H1 (cell line): Measurements from ENCODE around the gene CXXC4. TPM values are rescaled to one million over a fixed set of nuclear protein-coding genes. Genes with fewer than 3 reads are reported as not detected.

ENCODE experiments used
- CTCF ChIA-PET: fragments of 300-600 bp; sonication (Branson Sonifier 250); formaldehyde crosslinking; loops from one replicate; lab custom pipeline; 2021; ENCODE audit not compliant: partially characterized antibody; lab: Charles Lee
- POLR2A ChIA-PET: fragments of 300-600 bp; sonication (Branson Sonifier 250); formaldehyde crosslinking; loops from one replicate; lab custom pipeline; 2021; ENCODE audit warnings: inconsistent platforms; ENCODE audit not compliant: partially characterized antibody; lab: Charles Lee
- DNase-seq, 2 experiments: peaks; one replicate each; pipeline versions ENCODE4 v3.0.0 to v3.0.0-alpha.2; 2010 to 2022; ENCODE audit warnings: low spot score in 2 of 2, low read depth in 1 of 2, mixed read lengths in 1 of 2
- FAIRE-seq: peaks from 2 replicates; lab custom pipeline; 2011; peaks lifted over from hg19 to GRCh38; lab: Jason Lieb, UNC
- H2AFZ ChIP-seq: 2 replicates; pipeline ENCODE4 v1.8.1; 2012; ENCODE audit warnings: low read length, inconsistent platforms
- H2AK5ac ChIP-seq: 2 replicates; pipeline ENCODE4 v1.6.1; 2013; ENCODE audit warnings: low read depth, low read length
- H2BK120ac ChIP-seq: replicated peaks from 2 replicates; pipeline ENCODE3; 2013; ENCODE audit warnings: low read depth, low read length, inconsistent platforms
- H2BK12ac ChIP-seq: 2 replicates; pipeline ENCODE4 v1.6.1; 2013; ENCODE audit warnings: low read depth, low read length
- H2BK15ac ChIP-seq: 2 replicates; pipeline ENCODE4 v1.6.1; 2013; ENCODE audit warnings: low read length
- H2BK20ac ChIP-seq: 2 replicates; pipeline ENCODE4 v1.6.1; 2013; ENCODE audit warnings: low read length
- H2BK5ac ChIP-seq: 2 replicates; pipeline ENCODE4 v1.6.1; 2013; ENCODE audit warnings: low read depth, low read length
- H3K14ac ChIP-seq: 2 replicates; pipeline ENCODE4 v1.6.1; 2013; ENCODE audit warnings: inconsistent platforms; ENCODE audit not compliant: insufficient read length
- H3K18ac ChIP-seq: 2 replicates; pipeline ENCODE4 v1.6.1; 2013; ENCODE audit warnings: low read length; ENCODE audit errors: extremely low read depth
- H3K23ac ChIP-seq: 2 replicates; pipeline ENCODE4 v1.6.1; 2013; ENCODE audit warnings: inconsistent platforms; ENCODE audit not compliant: insufficient read length
- H3K23me2 ChIP-seq: 2 replicates; pipeline ENCODE4 v1.6.1; 2013; ENCODE audit warnings: low read depth, low read length
- H3K27ac ChIP-seq: 2 replicates; pipeline ENCODE4 v1.6.1; 2011; ENCODE audit warnings: low read depth, low read length, inconsistent platforms
- H3K27me3 ChIP-seq, 4 experiments: replicated peaks in 1 of 4; 1 replicate in 1 of 4; 2 replicates in 3 of 4; pipeline versions ENCODE4 v1.6.1 to v1.8.1; 2011 to 2013; ENCODE audit warnings: low read length in 3 of 4, mild to moderate bottlenecking in 3 of 4, inconsistent platforms in 2 of 4, mixed read lengths in 2 of 4, moderate library complexity in 1 of 4; ENCODE audit not compliant: control insufficient read depth in 3 of 4, insufficient read depth in 3 of 4; ENCODE audit errors: extremely low read depth in 1 of 4
- H3K36me3 ChIP-seq, 4 experiments: 2 replicates each; pipeline versions ENCODE4 v1.6.1 to v1.8.1; 2011 to 2013; ENCODE audit warnings: mild to moderate bottlenecking in 4 of 4, low read length in 3 of 4, moderate library complexity in 2 of 4, control low read depth in 1 of 4, inconsistent platforms in 1 of 4; ENCODE audit not compliant: insufficient read depth in 4 of 4, control insufficient read depth in 2 of 4
- H3K4ac ChIP-seq: replicated peaks from 2 replicates; pipeline ENCODE3; 2013; ENCODE audit warnings: low read length, low read depth, mixed read lengths, inconsistent platforms; ENCODE audit not compliant: insufficient read length
- H3K4me1 ChIP-seq, 4 experiments: replicated peaks in 1 of 4; 1 replicate in 1 of 4; 2 replicates in 3 of 4; pipeline versions ENCODE4 v1.6.1 to v1.8.1; 2011 to 2013; ENCODE audit warnings: low read length in 3 of 4, inconsistent platforms in 2 of 4, mixed read lengths in 1 of 4; ENCODE audit not compliant: insufficient read depth in 4 of 4, control insufficient read depth in 3 of 4
- H3K4me2 ChIP-seq, 2 experiments: 2 replicates each; pipeline versions ENCODE4 v1.6.1 to v1.8.1; 2011 to 2013; ENCODE audit warnings: low read depth in 2 of 2, low read length in 2 of 2, control low read depth in 1 of 2, inconsistent platforms in 1 of 2, mild to moderate bottlenecking in 1 of 2; ENCODE audit not compliant: insufficient read depth in 1 of 2
- H3K4me3 ChIP-seq, 4 experiments: fragments of 200-600, 300-600 bp in 1 of 4; sonication (generic), shearing (Covaris generic), sonication (Bioruptor Twin) in 1 of 4; 2 replicates each; pipeline versions ENCODE4 v1.5.1 to v1.8.1; 2011 to 2016; ENCODE audit warnings: low read length in 4 of 4, low read depth in 3 of 4, control low read depth in 2 of 4, inconsistent platforms in 2 of 4, mild to moderate bottlenecking in 2 of 4, mixed read lengths in 1 of 4, moderate library complexity in 1 of 4; ENCODE audit not compliant: insufficient read depth in 2 of 4; ENCODE audit errors: extremely low read depth in 1 of 4
- H3K56ac ChIP-seq: replicated peaks from 2 replicates; pipeline ENCODE3; 2013; ENCODE audit warnings: low read depth, mild to moderate bottlenecking, mixed read lengths, low read length, inconsistent platforms; ENCODE audit not compliant: insufficient read length
- H3K79me1 ChIP-seq: 2 replicates; pipeline ENCODE4 v1.6.1; 2013; ENCODE audit warnings: low read depth, low read length, control low read depth
- H3K79me2 ChIP-seq, 2 experiments: 2 replicates each; pipeline versions ENCODE4 v1.6.1 to v1.8.1; 2012 to 2013; ENCODE audit warnings: low read length in 2 of 2, mild to moderate bottlenecking in 2 of 2, inconsistent platforms in 1 of 2; ENCODE audit not compliant: insufficient read depth in 2 of 2, control insufficient read depth in 1 of 2
- H3K9ac ChIP-seq, 4 experiments: replicated peaks in 1 of 4; 1 replicate in 1 of 4; 2 replicates in 3 of 4; pipeline versions ENCODE4 v1.6.1 to v1.8.1; 2011 to 2013; ENCODE audit warnings: low read depth in 3 of 4, low read length in 3 of 4, control low read depth in 2 of 4, mild to moderate bottlenecking in 2 of 4, moderate library complexity in 2 of 4, inconsistent platforms in 1 of 4; ENCODE audit errors: extremely low read depth in 1 of 4
- H3K9me3 ChIP-seq, 2 experiments: 2 replicates each; pipeline versions ENCODE4 v1.6.1 to v1.8.1; 2012 to 2013; ENCODE audit warnings: mild to moderate bottlenecking in 2 of 2, moderate library complexity in 2 of 2, control low read depth in 1 of 2, inconsistent platforms in 1 of 2, low read depth in 1 of 2, low read length in 1 of 2, mixed read lengths in 1 of 2; ENCODE audit not compliant: insufficient read depth in 2 of 2
- H4K20me1 ChIP-seq, 2 experiments: replicated peaks in 1 of 2; 2 replicates each; pipeline versions ENCODE3 to v1.8.1; 2011 to 2013; ENCODE audit warnings: inconsistent platforms in 2 of 2, low read length in 2 of 2, mild to moderate bottlenecking in 1 of 2; ENCODE audit not compliant: insufficient read depth in 2 of 2, control insufficient read depth in 1 of 2
- H4K5ac ChIP-seq: 2 replicates; pipeline ENCODE4 v1.6.1; 2013; ENCODE audit warnings: low read length, low read depth, mixed read lengths, inconsistent platforms; ENCODE audit not compliant: insufficient read length
- H4K8ac ChIP-seq: 2 replicates; pipeline ENCODE4 v1.8.0; 2013; ENCODE audit warnings: mild to moderate bottlenecking, moderate library complexity, low read length, inconsistent platforms; ENCODE audit not compliant: insufficient read depth; ENCODE audit errors: extremely low read depth
- H4K91ac ChIP-seq: replicated peaks from 2 replicates; pipeline ENCODE3; 2013; ENCODE audit warnings: low read length, mixed read lengths, inconsistent platforms; ENCODE audit not compliant: insufficient read length
- EP300 ChIP-seq, 2 experiments: IDR thresholded peaks; 1 replicate in 1 of 2; 2 replicates in 1 of 2; pipeline ENCODE4 v1.6.1; 2011 to 2012; ENCODE audit warnings: low read depth in 2 of 2, low read length in 2 of 2, mild to moderate bottlenecking in 2 of 2, borderline replicate concordance in 1 of 2, inconsistent platforms in 1 of 2, moderate library complexity in 1 of 2
- KDM5A ChIP-seq: fragments of 200-600 bp; IDR thresholded peaks from 2 replicates; pipeline ENCODE4 v1.7.1; 2012; ENCODE audit warnings: mild to moderate bottlenecking, low read length, inconsistent platforms, mixed read lengths
- MAFK ChIP-seq: IDR thresholded peaks from 2 replicates; pipeline ENCODE4 v1.6.1; 2012; ENCODE audit warnings: low read depth, mild to moderate bottlenecking, improper control_type of control experiment, low read length
- POLR2A ChIP-seq, 2 experiments: IDR thresholded peaks; 1 replicate in 1 of 2; 2 replicates in 1 of 2; pipeline ENCODE4 v1.6.1; 2011; ENCODE audit warnings: low read depth in 2 of 2, low read length in 2 of 2, mild to moderate bottlenecking in 2 of 2; ENCODE audit errors: control extremely low read depth in 1 of 2
- POLR2AphosphoS5 ChIP-seq: IDR thresholded peaks from 2 replicates; pipeline ENCODE4 v1.6.1; 2011; ENCODE audit warnings: low read depth, low read length
- RNF2 ChIP-seq: fragments of 200-900, 300-1000 bp; sonication (generic); IDR thresholded peaks from 2 replicates; pipeline ENCODE4 v1.7.1; 2016; ENCODE audit warnings: borderline replicate concordance, low read depth, mild to moderate bottlenecking, antibody characterized with exemption, low read length; ENCODE audit not compliant: poor library complexity, severe bottlenecking; ENCODE audit errors: missing control alignments
- SIN3A ChIP-seq, 2 experiments: IDR thresholded peaks in 1 of 2; conservative IDR thresholded peaks in 1 of 2; 2 replicates each; pipeline ENCODE4 v1.6.1; 2011 to 2012; ENCODE audit warnings: low read length in 2 of 2, improper control_type of control experiment in 1 of 2, low read depth in 1 of 2, mild to moderate bottlenecking in 1 of 2
- SRF ChIP-seq: IDR thresholded peaks from 2 replicates; pipeline ENCODE4 v1.6.1; 2011; ENCODE audit warnings: mild to moderate bottlenecking, low read depth, low read length, moderate library complexity
- TBP ChIP-seq: IDR thresholded peaks from 2 replicates; pipeline ENCODE4 v1.6.1; 2011; ENCODE audit warnings: low read depth, low read length, improper control_type of control experiment
- WGBS, 2 experiments: shearing (Covaris generic) in 1 of 2; methylation state at CpG; one replicate each; pipeline versions ENCODE4 v1.1.6 to v1.1.7; 2013 to 2015; ENCODE audit warnings: low lambda C conversion rate in 2 of 2, mixed read lengths in 2 of 2, inconsistent platforms in 1 of 2, low coverage in 1 of 2, missing lambda C conversion rate in 1 of 2; ENCODE audit not compliant: insufficient replicate concordance in 2 of 2, insufficient coverage in 1 of 2, insufficient read length in 1 of 2; ENCODE audit errors: extremely low coverage in 1 of 2, missing lambda C conversion rate in 1 of 2; 5-methylcytosine and 5-hydroxymethylcytosine counted together
- polyA plus RNA-seq, 7 experiments: library from polyadenylated mRNA; depleted of rRNA in 3 of 7; stranded (reverse) in 5 of 7; unstranded in 2 of 7; fragments of >200 nt in 5 of 7; fragments of 200-250 nt in 2 of 7; gene quantifications; 1 replicate in 5 of 7; 2 replicates in 1 of 7; 4 replicates in 1 of 7; pipeline versions ENCODE4 v1.2.1 to v1.2.3, GENCODE V29; 2011 to 2013; ENCODE audit warnings: missing spikeins in 2 of 7, mixed read lengths in 2 of 7
- total RNA-seq: library from RNA; stranded (reverse); fragmentation: NEBNext Ultra II Directional; extraction: Animal tissue kit (Norgen Biotek cat#: 25700); gene quantifications from 2 replicates; pipeline ENCODE4 v1.2.1, GENCODE V29; 2021
- TF ChIP-seq, protein P1 (sequence below): IDR thresholded peaks from 2 replicates; pipeline ENCODE4 v1.6.1; 2012; ENCODE audit warnings: low read length, inconsistent platforms

Gene CXXC4
- total and polyA plus RNA-seq, 2 of the 8 experiments (the other 6 are each of a cell fraction or from before 2014, with no cell fraction given) = 1.3 to 1.8 TPM

DNA sequence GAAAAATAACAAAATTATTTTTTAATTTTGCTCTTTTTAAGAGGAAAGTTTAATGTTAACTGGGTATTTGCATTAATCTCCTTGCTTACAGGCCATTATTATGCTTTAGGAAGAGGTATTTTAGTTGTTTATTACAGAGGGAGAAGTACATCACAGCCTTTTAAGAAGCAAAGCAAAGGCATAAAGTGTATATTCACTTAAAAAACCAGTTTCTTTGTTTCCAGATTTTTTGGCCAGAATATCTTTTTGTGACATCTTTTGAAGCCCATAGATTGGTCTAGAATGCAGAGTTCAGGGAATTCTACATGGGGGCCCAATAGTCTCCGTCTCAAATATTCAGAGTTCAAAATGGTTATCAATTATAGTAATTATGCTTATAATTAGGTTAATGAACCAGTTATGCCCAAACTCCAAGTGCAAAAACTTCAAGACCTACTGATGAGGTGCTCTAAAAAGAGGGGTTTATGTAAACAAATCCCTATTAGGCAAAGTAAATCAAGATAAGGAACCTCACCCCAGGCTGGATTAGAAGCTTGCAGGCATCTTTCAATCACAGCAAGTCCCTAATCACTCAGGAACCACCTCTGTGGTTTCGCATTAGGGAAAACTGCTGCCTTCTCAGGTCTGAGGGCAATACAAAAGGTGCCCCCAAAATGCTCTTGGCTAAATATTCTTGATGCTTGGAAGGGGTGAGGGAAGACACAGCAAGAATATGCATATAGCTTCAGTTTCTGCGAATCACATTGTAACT, 1.4 kb downstream of the CXXC4 start:
- Histone ChIP-seq H4K20me1 (no peaks in the 10 kb centered on the region), H2BK15ac (no peak overlapping the region), H2BK120ac (no peak overlapping the region), H3K14ac (no peak overlapping the region), H4K91ac (no peak overlapping the region), H4K5ac (no peak overlapping the region), H3K4ac (no peak overlapping the region), H2AFZ (no peak overlapping the region), H3K79me1 (no peaks in the 10 kb centered on the region), H3K56ac (no peak overlapping the region), H3K27me3 (no peaks in the 10 kb centered on the region), H3K36me3 (no peaks in the 10 kb centered on the region), H2BK20ac (no peak overlapping the region), H3K23me2 (peaks cover 15% of the 10 kb centered on the region), H3K4me2 (peak overlapping the region; percentile 87 to 97), H2AK5ac (no peak overlapping the region), H3K79me2 (peaks cover 0 to 5% of the 10 kb centered on the region in 2 experiments; a peak in 1 of 4 replicates), H3K4me1 (peaks cover 0 to under 1% (median 0%) of the 10 kb centered on the region in 4 experiments; a peak in 1 of 7 replicates), H3K18ac (no peak overlapping the region), H3K9ac (no peak overlapping the region), H3K9me3 (no peaks in the 10 kb centered on the region), H2BK12ac (no peak overlapping the region), H3K23ac (no peak overlapping the region), H3K27ac (no peak overlapping the region), H3K4me3 (peak overlapping the region in 1 of 4 experiments; percentile 99; a peak in 2 of 8 replicates), H2BK5ac (no peak overlapping the region), H4K8ac (no peak overlapping the region)
- ChIA-PET POLR2A (interaction anchor here (1.1 to 1.2 kb wide), 4 partner anchors 9 to 99 kb away, joined by 3 to 5 read pairs (median 4); no protein-coding TSS in a partner anchor), CTCF (interaction anchor here (0.7 to 1.2 kb wide), 4 partner anchors 41 to 419 kb away, joined by 3 to 4 read pairs (median 3); no protein-coding TSS in a partner anchor)
- 24% methylated on average over 3 of the region's 3 CpGs; no CpG with 5 or more reads in 1 of the 2 experiments for WGBS, 2 experiments
- DNase-seq = no peak
- no peak for FAIRE-seq
- TF ChIP-seq RNF2 (no peak), TBP (no peak), MAFK (no peak), KDM5A (no peak), EP300 (IDR thresholded peaks at IDR 0.05; ENCODE audit: borderline replicate concordance in 1 of 2, low read depth in 2 of 2, low read length in 2 of 2) (no peak), POLR2AphosphoS5 (no peak), POLR2A (IDR thresholded peaks at IDR 0.05; ENCODE audit: control extremely low read depth in 1 of 2, low read depth in 2 of 2, low read length in 2 of 2) (no peak), SRF (no peak), SIN3A (conservative IDR thresholded peaks at IDR 0.05 in 1 of 2, IDR thresholded peaks at IDR 0.05 in 1 of 2; ENCODE audit: low read depth in 1 of 2, low read length in 2 of 2) (no peak)
- TF ChIP-seq, protein P1, sequence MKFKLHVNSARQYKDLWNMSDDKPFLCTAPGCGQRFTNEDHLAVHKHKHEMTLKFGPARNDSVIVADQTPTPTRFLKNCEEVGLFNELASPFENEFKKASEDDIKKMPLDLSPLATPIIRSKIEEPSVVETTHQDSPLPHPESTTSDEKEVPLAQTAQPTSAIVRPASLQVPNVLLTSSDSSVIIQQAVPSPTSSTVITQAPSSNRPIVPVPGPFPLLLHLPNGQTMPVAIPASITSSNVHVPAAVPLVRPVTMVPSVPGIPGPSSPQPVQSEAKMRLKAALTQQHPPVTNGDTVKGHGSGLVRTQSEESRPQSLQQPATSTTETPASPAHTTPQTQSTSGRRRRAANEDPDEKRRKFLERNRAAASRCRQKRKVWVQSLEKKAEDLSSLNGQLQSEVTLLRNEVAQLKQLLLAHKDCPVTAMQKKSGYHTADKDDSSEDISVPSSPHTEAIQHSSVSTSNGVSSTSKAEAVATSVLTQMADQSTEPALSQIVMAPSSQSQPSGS = no peak
